GM18873 (cell line): Measurements from ENCODE around the gene PEX10.

Experiments used
- ATAC-seq: cut with Tn5 transposase; IDR thresholded peaks from one replicate; pipeline ENCODE4 v1.9.1; 2021; ENCODE audit warnings: mild to moderate bottlenecking, moderate library complexity, moderate number of reproducible peaks; ENCODE audit not compliant: unreplicated experiment, low FRiP score

The PEX10 gene

GRCh38 chr1:2377751-2378440, 34.5 kb downstream of the PEX10 start:
- ATAC-seq: no peak

DNA sequence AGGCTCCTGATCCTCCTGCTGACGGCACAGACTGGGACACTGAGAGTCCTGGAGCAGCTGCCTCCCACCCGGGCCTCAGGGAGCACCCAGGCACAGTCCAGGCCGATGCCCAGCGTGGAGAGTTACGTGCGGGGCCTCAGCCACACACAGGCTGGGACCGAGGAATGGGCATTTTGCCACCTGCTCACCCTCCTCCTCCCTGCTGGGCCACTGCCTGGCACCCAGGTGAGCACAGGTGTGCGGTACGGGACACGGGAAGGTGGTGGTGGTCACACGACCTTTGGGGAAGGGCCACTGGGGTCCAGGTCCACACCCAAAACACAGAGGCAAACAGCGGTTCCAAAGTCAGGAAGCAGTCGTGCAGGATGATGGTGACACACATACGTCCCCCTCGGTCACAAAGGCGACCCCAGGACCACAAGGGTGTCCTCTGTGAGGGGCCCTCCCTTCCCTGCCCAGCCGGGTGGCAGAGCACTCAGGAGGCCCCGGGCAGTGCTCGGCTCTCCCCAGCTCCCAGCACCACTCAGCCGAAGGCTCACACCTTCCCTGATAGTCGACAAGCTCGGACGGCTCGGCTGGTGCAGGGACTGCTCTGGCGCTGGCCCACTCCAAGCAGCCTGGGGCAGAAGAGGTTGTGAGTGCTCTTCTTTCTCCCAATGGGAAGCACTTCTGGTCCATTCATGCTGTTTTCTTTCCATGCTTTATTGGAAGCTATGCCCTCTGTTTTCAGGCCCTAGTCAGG, 35.3 kb downstream of the PEX10 start:
- ATAC-seq: no peak

DNA sequence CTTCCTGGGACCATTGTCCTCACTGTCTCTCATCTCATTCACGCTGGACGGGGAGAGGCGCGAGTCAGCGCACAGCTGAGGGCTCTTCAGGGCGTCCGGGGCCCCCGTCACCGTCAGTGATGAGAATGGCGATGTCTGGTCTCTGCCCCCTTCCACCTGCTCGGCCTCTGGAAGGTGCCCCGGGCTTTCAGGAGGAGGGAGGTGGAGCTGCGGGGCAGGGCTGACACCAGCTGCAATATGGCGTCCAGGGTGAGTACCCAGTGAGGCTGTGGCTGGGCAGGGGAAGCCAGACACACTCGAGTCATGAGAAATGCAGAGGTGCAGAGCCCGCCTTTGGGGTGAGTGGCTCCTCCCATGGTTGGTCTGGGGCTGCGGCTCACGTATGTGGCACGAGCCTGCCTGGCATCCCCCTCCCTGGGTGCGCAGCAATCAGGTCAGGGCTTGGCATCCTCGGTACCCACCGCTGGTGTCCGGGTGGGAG, 36.1 kb downstream of the PEX10 start:
- no peak for ATAC-seq

DNA sequence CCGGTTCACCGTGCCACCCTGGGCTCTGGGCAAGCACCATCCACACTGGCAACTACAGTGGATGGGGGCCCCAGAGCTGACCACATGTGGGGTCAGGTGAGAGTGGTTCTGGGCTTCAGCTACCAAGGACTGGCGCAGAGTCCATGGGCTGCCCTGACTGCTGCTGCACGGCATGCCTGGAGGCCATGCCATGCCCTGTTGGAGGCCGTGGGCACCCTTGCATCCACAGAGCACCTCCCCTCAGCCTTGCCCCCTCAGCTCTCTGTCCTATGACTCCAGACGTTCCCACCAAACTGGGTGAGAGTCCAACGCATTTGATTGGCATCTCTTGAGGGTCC, 36.5 kb downstream of the PEX10 start:
- no peak for ATAC-seq

GRCh38 chr1:2375246-2375922, 37.0 kb downstream of the PEX10 start:
- ATAC-seq: no peak

GRCh38 chr1:2374252-2375155, 37.9 kb downstream of the PEX10 start:
- ATAC-seq: no peak

DNA sequence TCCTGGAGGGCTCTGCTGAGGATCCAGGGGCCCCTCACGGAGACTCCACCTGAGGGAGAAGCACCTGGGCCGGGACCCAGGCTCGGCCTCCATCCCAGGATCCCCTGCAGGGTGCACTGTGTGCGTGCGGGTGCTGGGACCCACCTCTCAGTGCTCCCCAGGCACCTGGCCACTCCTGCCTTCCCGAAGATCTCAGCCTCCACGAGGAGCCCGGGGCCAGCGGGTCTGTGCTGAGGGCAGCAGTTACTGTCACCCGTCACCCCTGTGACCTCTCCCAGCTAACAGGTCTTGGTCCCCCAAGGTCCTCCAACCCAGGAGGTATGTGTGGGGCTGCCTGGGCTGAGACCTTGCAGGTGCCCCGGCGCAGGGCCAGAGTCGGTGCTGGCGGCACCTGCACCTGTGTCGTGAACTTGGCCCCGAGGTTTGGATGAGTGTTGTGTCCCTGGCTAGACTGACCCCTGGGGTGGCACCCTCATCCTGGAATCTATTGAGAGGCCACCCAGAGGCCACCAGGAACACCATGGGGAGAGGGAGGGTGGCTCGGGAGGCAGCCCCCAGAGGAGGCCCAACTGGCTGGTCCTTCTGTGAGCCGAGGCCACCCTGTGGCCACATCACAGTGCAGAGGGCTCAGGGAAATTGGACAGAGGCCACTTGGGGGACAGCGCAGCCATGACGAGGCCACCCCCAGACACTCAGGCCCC, 38.7 kb downstream of the PEX10 start:
- ATAC-seq: no peak

DNA sequence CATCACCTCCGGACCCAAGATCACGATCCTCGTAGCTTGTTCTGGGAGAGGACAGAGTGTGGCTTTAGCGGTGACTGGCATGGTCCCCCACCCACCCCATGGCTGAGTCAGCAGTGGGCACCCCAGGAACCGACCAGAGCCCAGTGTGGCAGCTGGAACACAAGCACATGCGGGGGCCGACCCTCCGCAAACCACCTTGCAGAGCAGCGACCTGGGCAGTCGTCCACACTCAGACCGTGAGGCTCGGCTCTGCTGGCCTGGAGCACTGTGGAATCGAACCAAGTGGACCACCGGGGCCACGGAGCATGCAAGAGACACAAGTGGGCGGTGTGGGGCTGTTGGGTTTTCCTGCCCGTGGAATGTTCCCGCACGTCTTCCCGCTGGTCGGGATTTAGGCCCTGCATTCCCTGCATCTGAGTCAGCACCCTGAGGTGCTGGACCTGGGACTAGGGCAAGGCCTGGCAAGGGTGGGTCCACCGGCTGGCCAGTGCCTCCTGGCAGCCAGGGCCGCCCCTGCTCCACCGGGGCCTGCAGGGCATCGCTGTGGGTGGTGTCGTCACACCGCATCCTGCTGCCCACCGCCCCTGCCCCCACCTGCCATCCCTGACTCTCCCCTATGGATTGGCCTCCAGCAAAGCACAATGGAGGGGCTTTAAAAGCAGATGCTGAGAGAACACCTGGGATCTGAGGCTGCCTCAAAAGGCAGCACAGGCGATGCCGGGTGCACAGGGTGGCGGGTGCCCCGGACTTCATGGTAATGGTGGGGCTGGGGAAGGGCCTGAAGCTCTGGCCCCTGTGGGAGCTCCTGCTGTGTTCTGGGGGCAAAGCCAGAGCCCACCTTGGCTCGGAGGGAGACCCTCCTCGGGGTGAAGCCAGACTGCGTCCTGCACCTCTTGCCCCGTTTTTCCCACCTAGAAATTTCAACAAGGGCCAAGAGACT, 39.5 kb downstream of the PEX10 start:
- ATAC-seq: no peak

GRCh38 chr1:2368053-2368744, 44.2 kb downstream of the PEX10 start:
- ATAC-seq: no peak

- ATAC-seq: no peak
Observed at GRCh38 chr1:2363847-2364513, 48.4 kb downstream of the PEX10 start.

GRCh38 chr1:2360588-2361364, 51.6 kb downstream of the PEX10 start:
- no peak for ATAC-seq

- ATAC-seq: no peak
Observed at GRCh38 chr1:2358651-2359640, 53.4 kb downstream of the PEX10 start.

GRCh38 chr1:2358072-2358471, 54.3 kb downstream of the PEX10 start:
- ATAC-seq: no peak

- ATAC-seq: no peak
Observed at GRCh38 chr1:2356911-2357845, 55.2 kb downstream of the PEX10 start.

GRCh38 chr1:2356401-2356800, 56.0 kb downstream of the PEX10 start:
- ATAC-seq: no peak
